ENCODE measurements around the gene PLXNA4.

PLXNA4 gene

DNA sequence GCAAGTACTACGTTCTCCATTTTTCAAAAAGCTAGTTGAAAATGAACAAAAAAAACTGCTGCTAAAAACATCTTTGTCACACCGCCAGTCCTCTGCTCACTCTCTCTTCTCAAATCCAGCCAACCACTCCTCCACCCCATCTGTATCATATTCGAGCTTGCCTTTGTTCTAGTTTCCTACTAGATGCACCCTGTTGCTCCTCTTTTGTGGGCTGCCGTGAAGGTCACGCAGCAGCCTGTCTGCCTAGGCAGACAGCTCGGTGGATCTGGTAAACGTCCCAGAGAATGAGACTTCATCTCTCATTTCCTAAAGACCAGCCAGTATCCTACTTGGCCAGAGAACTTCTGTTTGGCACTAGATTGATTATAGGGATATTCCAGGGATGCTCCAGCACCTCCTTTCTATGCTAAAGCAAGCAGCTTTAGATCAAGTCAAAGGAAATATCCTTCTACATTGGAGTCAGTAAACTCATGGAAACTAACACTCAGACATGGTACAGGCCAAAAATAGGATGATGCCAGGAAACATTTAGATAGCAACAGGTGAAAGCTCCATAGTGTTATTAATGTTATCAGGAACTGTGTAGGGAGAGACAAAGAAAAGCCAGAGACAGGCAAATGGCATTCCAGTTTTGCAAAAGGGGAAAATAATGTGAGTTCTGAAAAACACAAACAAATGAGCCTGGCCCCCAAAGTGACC lies 8.7 kb upstream of the PLXNA4 start (continued):
- TF ChIP-seq SP2 (tag by site-specific recombination; IDR thresholded peaks at IDR 0.05): no peak
- no peak for TF ChIP-seq SP7 (tag by site-specific recombination; IDR thresholded peaks at IDR 0.05)
- TF ChIP-seq ZNF677 (tag by site-specific recombination; IDR thresholded peaks at IDR 0.05): no peak
- no peak for TF ChIP-seq ZNF645 (tag by site-specific recombination; IDR thresholded peaks at IDR 0.05)

GRCh38 chr7:132581431-132581830 lies 5.2 kb upstream of the PLXNA4 start:
- Histone ChIP-seq H3K27ac (ENCODE audit: extremely low read depth, low read depth, low read length) (no peak overlapping the region), H3K36me3 (ENCODE audit: control insufficient read depth in 2 of 2, insufficient read depth in 1 of 2, low read length in 2 of 2) (no peaks in the 10 kb centered on the region), H3K4me1 (ENCODE audit: control insufficient read depth, insufficient read depth, low read length) (no peaks in the 10 kb centered on the region), H3K4me3 (ENCODE audit: low read depth, low read length) (no peak overlapping the region), H3K9me3 (ENCODE audit: control insufficient read depth, insufficient read depth, low read depth, low read length) (no peaks in the 10 kb centered on the region)
- TF ChIP-seq, protein P1, sequence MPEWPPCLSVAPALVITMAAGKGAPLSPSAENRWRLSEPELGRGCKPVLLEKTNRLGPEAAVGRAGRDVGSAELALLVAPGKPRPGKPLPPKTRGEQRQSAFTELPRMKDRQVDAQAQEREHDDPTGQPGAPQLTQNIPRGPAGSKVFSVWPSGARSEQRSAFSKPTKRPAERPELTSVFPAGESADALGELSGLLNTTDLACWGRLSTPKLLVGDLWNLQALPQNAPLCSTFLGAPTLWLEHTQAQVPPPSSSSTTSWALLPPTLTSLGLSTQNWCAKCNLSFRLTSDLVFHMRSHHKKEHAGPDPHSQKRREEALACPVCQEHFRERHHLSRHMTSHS (tag by site-specific recombination; IDR thresholded peaks at IDR 0.05): no peak
- TF ChIP-seq BCL11A (tag by site-specific recombination; IDR thresholded peaks at IDR 0.05; ENCODE audit: low read depth) (no peak), ZNF211 (tag by site-specific recombination; IDR thresholded peaks at IDR 0.05; ENCODE audit: low read depth) (no peak), ZNF561 (tag by site-specific recombination; IDR thresholded peaks at IDR 0.05; ENCODE audit: borderline replicate concordance) (no peak), KLF16 (tag by site-specific recombination; IDR thresholded peaks at IDR 0.05) (no peak), ZNF560 (tag by site-specific recombination; IDR thresholded peaks at IDR 0.05; ENCODE audit: borderline replicate concordance) (no peak), ZNF404 (tag by site-specific recombination; IDR thresholded peaks at IDR 0.05) (no peak), ZNF266 (tag by site-specific recombination; IDR thresholded peaks at IDR 0.05; ENCODE audit: low read depth) (no peak), ZNF629 (tag by site-specific recombination; IDR thresholded peaks at IDR 0.05) (no peak), BCL11B (tag by site-specific recombination; IDR thresholded peaks at IDR 0.05; ENCODE audit: low read depth) (no peak), SCRT1 (tag by site-specific recombination; IDR thresholded peaks at IDR 0.05; ENCODE audit: borderline replicate concordance) (no peak), ZNF174 (tag by site-specific recombination; IDR thresholded peaks at IDR 0.05) (no peak), ZNF292 (tag by site-specific recombination; IDR thresholded peaks at IDR 0.05; ENCODE audit: borderline replicate concordance, low read depth) (no peak)
- TF ChIP-seq, protein P2, sequence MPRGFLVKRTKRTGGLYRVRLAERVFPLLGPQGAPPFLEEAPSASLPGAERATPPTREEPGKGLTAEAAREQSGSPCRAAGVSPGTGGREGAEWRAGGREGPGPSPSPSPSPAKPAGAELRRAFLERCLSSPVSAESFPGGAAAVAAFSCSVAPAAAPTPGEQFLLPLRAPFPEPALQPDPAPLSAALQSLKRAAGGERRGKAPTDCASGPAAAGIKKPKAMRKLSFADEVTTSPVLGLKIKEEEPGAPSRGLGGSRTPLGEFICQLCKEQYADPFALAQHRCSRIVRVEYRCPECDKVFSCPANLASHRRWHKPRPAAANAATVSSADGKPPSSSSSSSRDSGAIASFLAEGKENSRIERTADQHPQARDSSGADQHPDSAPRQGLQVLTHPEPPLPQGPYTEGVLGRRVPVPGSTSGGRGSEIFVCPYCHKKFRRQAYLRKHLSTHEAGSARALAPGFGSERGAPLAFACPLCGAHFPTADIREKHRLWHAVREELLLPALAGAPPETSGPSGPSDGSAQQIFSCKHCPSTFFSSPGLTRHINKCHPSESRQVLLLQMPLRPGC (tag by site-specific recombination; IDR thresholded peaks at IDR 0.05): no peak
- TF ChIP-seq, protein P3, sequence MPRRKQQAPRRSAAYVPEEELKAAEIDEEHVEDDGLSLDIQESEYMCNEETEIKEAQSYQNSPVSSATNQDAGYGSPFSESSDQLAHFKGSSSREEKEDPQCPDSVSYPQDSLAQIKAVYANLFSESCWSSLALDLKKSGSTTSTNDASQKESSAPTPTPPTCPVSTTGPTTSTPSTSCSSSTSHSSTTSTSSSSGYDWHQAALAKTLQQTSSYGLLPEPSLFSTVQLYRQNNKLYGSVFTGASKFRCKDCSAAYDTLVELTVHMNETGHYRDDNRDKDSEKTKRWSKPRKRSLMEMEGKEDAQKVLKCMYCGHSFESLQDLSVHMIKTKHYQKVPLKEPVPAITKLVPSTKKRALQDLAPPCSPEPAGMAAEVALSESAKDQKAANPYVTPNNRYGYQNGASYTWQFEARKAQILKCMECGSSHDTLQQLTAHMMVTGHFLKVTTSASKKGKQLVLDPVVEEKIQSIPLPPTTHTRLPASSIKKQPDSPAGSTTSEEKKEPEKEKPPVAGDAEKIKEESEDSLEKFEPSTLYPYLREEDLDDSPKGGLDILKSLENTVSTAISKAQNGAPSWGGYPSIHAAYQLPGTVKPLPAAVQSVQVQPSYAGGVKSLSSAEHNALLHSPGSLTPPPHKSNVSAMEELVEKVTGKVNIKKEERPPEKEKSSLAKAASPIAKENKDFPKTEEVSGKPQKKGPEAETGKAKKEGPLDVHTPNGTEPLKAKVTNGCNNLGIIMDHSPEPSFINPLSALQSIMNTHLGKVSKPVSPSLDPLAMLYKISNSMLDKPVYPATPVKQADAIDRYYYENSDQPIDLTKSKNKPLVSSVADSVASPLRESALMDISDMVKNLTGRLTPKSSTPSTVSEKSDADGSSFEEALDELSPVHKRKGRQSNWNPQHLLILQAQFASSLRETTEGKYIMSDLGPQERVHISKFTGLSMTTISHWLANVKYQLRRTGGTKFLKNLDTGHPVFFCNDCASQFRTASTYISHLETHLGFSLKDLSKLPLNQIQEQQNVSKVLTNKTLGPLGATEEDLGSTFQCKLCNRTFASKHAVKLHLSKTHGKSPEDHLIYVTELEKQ (tag by site-specific recombination; IDR thresholded peaks at IDR 0.05; ENCODE audit: borderline replicate concordance): no peak
- TF ChIP-seq, protein P4, sequence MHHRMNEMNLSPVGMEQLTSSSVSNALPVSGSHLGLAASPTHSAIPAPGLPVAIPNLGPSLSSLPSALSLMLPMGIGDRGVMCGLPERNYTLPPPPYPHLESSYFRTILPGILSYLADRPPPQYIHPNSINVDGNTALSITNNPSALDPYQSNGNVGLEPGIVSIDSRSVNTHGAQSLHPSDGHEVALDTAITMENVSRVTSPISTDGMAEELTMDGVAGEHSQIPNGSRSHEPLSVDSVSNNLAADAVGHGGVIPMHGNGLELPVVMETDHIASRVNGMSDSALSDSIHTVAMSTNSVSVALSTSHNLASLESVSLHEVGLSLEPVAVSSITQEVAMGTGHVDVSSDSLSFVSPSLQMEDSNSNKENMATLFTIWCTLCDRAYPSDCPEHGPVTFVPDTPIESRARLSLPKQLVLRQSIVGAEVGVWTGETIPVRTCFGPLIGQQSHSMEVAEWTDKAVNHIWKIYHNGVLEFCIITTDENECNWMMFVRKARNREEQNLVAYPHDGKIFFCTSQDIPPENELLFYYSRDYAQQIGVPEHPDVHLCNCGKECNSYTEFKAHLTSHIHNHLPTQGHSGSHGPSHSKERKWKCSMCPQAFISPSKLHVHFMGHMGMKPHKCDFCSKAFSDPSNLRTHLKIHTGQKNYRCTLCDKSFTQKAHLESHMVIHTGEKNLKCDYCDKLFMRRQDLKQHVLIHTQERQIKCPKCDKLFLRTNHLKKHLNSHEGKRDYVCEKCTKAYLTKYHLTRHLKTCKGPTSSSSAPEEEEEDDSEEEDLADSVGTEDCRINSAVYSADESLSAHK (tag by site-specific recombination; IDR thresholded peaks at IDR 0.05): no peak
- POLR2A ChIA-PET: no interaction called here
- CTCF ChIA-PET: interaction anchor here (0.5 to 4.4 kb wide), 24 partner anchors 8 to 892 kb away, joined by 3 to 27 read pairs (median 6); no protein-coding TSS in a partner anchor

Data from HEK293 (cell line).